WERI-Rb-1 (cell line): ENCODE data around the gene SNX30.

Source experiments
- DNase-seq: peaks from one replicate; pipeline ENCODE4 v3.0.0-alpha.2; 2020
- H3K27ac ChIP-seq: fragments of 250-450 bp; sonication (Bioruptor Pico); 2 replicates; pipeline ENCODE4 v1.5.1; 2020; ENCODE audit warnings: mild to moderate bottlenecking, moderate library complexity
- H3K27me3 ChIP-seq: fragments of 250-450 bp; sonication (Bioruptor Pico); 2 replicates; pipeline ENCODE4 v1.5.1; 2021; ENCODE audit warnings: mild to moderate bottlenecking, low read depth, moderate library complexity; ENCODE audit not compliant: insufficient read depth, severe bottlenecking
- H3K36me3 ChIP-seq: fragments of 250-450 bp; sonication (Bioruptor Pico); 2 replicates; pipeline ENCODE4 v1.5.1; 2020; ENCODE audit warnings: mild to moderate bottlenecking, moderate library complexity
- H3K4me3 ChIP-seq: 2 replicates; pipeline ENCODE4 v1.5.1; 2011; ENCODE audit warnings: low read depth, mild to moderate bottlenecking, control low read depth, low read length
- H3K9me3 ChIP-seq: fragments of 250-450 bp; sonication (Bioruptor Pico); 2 replicates; pipeline ENCODE4 v1.5.1; 2021; ENCODE audit warnings: mild to moderate bottlenecking, moderate library complexity; ENCODE audit not compliant: severe bottlenecking
- CTCF ChIP-seq: IDR thresholded peaks from 2 replicates; pipeline ENCODE4 v1.5.1; 2011; ENCODE audit warnings: low read depth, mild to moderate bottlenecking, control low read depth, inconsistent platforms, low read length

The SNX30 gene

GRCh38 chr9:112842555-112842954 is 92.0 kb downstream of the SNX30 start:
- no peak for TF ChIP-seq CTCF
- Histone ChIP-seq H3K27me3 (no peaks in the 10 kb centered on the region), H3K27ac (no peak overlapping the region), H3K36me3 (peaks cover 25% of the 10 kb centered on the region), H3K9me3 (no peaks in the 10 kb centered on the region), H3K4me3 (no peak overlapping the region)
- DNase-seq: no peak

GRCh38 chr9:112844771-112845542 is 94.4 kb downstream of the SNX30 start:
- peak; percentile 80 for DNase-seq
- Histone ChIP-seq H3K4me3 (no peak overlapping the region), H3K27me3 (no peaks in the 10 kb centered on the region), H3K27ac (no peak overlapping the region), H3K9me3 (no peaks in the 10 kb centered on the region), H3K36me3 (peaks cover 6% of the 10 kb centered on the region; the same call in 1 of the 2 replicates)
- peak; percentile 88 for TF ChIP-seq CTCF

- no peaks in the 10 kb centered on the region for H3K9me3 ChIP-seq
- H3K27ac ChIP-seq: no peak overlapping the region
- DNase-seq: no peak
- TF ChIP-seq CTCF: no peak
- no peaks in the 10 kb centered on the region for H3K27me3 ChIP-seq
- no peak overlapping the region for H3K4me3 ChIP-seq
- peaks cover 16% of the 10 kb centered on the region; the same call in 1 of the 2 replicates for H3K36me3 ChIP-seq
Measured at GRCh38 chr9:112846528-112847488, 96.2 kb downstream of the SNX30 start.

GRCh38 chr9:112848316-112849151 is 98.0 kb downstream of the SNX30 start:
- Histone ChIP-seq H3K27ac (no peak overlapping the region), H3K36me3 (peaks cover 34% of the 10 kb centered on the region), H3K27me3 (no peaks in the 10 kb centered on the region), H3K9me3 (no peaks in the 10 kb centered on the region), H3K4me3 (no peak overlapping the region)
- no peak for DNase-seq
- no peak for TF ChIP-seq CTCF

- H3K4me3 ChIP-seq: no peak overlapping the region
- H3K27ac ChIP-seq: no peak overlapping the region
- DNase-seq: no peak
- H3K27me3 ChIP-seq: no peaks in the 10 kb centered on the region
- peaks cover 43% of the 10 kb centered on the region for H3K36me3 ChIP-seq
- no peaks in the 10 kb centered on the region for H3K9me3 ChIP-seq
- TF ChIP-seq CTCF: no peak
Measured at GRCh38 chr9:112849363-112849922, 98.9 kb downstream of the SNX30 start.
